Activated T-cell treated with anti-CD3 and anti-CD28 coated beads, Interleukin-2, amount 50 U/mL, for 4 hours (primary cell): ENCODE data around the gene TRUB1. TPM values are rescaled to one million over a fixed set of nuclear protein-coding genes. Genes with fewer than 3 reads are reported as not detected.
A peak's percentile ranks its signal among the peaks of the same experiment; 100 is the strongest.
"Not testable (repeated sequence)": the region's sequence is repeated elsewhere in the genome, so short reads cannot be mapped to it uniquely, and the experiment has no call there.

Experiments used
- ATAC-seq, 2 donors: fragments of 200-7000 bp; cut with Tn5 transposase; one replicate each; pipeline ENCODE4 v1.10.0; 2021
- DNase-seq: peaks from one replicate; pipeline ENCODE4 v3.0.0-alpha.2; 2020
- H3K27me3 Mint-ChIP-seq: one replicate; pipeline ENCODE4 v1.8.0; 2021; ENCODE audit warnings: low read depth, mixed read lengths
- H3K36me3 Mint-ChIP-seq: one replicate; pipeline ENCODE4 v1.8.0; 2022; ENCODE audit warnings: mixed read lengths; ENCODE audit not compliant: insufficient read depth
- H3K4me1 Mint-ChIP-seq: one replicate; pipeline ENCODE4 v1.8.0; 2021; ENCODE audit warnings: low read depth, mixed read lengths
- H3K4me3 Mint-ChIP-seq: one replicate; pipeline ENCODE4 v1.8.0; 2021; ENCODE audit warnings: mild to moderate bottlenecking, moderate library complexity, mixed read lengths
- H3K9me3 Mint-ChIP-seq: one replicate; pipeline ENCODE4 v1.8.0; 2021; ENCODE audit warnings: mixed read lengths
- total RNA-seq, 3 donors: library from RNA; stranded (reverse); gene quantifications; one replicate each; pipeline ENCODE4 v1.2.1, GENCODE V29; 2021

The TRUB1 gene
- total RNA-seq, 3 donors from 2014 or later, result 20.3 to 26.9 (median 26.7) TPM

DNA sequence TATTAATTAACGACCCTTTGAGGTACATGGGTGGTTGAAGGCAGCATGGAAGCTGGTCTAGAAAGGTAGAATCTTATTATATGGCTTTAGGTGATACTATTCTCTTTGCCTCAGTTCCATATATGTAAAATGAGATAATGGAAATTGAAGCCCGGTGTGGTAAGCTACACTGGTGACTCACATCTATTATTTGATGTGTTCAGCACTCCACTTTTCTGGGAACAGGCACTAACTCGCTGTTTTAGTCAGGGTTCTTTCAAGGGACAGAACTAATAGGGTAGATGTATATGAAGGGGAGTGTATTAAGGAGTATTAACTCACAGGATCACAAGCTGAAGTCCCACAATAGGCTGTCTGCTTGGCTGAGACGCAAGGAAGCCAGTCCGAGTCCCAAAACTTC lies 4.4 kb upstream of the TRUB1 start:
- no peak for DNase-seq
- peaks cover 8% of the 10 kb centered on the region for H3K4me1 Mint-ChIP-seq
- no peaks in the 10 kb centered on the region for H3K36me3 Mint-ChIP-seq
- H3K9me3 Mint-ChIP-seq, result peaks cover 8% of the 10 kb centered on the region
- no peak overlapping the region for H3K4me3 Mint-ChIP-seq
- ATAC-seq, result no peak
- peaks cover 4% of the 10 kb centered on the region for H3K27me3 Mint-ChIP-seq

DNA sequence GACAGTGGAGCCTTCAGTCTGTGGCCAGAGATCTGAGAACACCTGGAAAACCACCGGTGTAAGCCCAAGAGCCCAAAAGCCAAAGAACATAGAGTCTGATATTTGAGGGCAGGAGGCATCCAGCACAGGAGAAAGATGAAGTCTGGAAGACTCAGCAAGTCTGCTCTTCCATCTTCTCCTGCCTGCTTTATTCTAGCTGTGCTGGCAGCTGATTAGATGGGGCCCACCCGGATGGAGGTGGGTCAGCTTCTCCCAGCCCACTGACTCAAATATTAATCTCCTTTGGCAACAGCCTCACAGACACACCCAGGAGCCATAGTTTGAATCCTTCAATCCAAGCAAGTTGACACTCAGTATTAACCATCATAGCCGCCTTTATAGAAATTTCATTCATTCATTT lies 4.0 kb upstream of the TRUB1 start:
- H3K4me3 Mint-ChIP-seq, DNase-seq, H3K36me3 Mint-ChIP-seq, ATAC-seq, H3K9me3 Mint-ChIP-seq, H3K4me1 Mint-ChIP-seq, H3K27me3 Mint-ChIP-seq: not testable (repeated sequence)

DNA sequence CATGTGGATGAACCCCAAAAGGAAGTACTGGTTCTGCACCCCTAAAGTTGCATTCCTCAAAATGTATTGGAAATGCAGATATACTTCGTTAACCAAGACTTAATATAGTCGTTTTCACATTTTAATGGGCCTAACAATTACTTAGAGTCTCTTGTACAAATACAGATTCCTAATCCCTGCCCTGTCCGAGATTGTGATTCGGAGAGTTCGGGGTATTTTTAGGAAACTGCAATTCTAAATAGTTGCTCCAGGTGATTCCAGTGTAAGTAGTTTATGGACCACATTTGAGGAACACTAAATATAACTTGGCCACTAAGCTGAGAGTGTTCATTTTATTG lies 830 bp downstream of the TRUB1 start:
- peak overlapping the region; percentile 97 for H3K4me3 Mint-ChIP-seq
- H3K9me3 Mint-ChIP-seq, result no peaks in the 10 kb centered on the region
- DNase-seq, result no peak
- H3K36me3 Mint-ChIP-seq, result peaks cover 18% of the 10 kb centered on the region
- peaks cover 33% of the 10 kb centered on the region for H3K4me1 Mint-ChIP-seq
- no peaks in the 10 kb centered on the region for H3K27me3 Mint-ChIP-seq
- ATAC-seq, result no peak

DNA sequence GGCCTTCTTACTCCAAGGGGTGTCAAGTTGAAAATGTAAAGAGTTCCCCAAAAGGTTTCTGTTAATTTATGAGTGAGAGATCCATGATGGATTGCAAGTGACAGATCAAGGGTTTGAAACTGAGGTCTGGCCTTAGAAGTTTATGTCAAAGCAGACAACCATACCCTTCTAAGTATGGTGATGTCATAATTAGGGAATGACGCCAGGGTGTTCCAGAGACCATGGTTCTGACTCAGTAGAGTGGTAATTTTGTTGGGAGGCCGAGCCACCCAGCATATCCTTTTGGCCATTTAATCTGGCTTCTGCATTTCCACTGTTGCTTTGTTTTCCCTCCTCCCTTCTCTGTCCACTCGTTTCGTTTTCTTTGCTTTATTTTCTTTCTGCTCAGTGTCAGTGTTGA lies 2.7 kb downstream of the TRUB1 start:
- no peaks in the 10 kb centered on the region for H3K9me3 Mint-ChIP-seq
- ATAC-seq (no peak), DNase-seq (no peak)
- H3K36me3 Mint-ChIP-seq, result peaks cover 26% of the 10 kb centered on the region
- peaks cover 34% of the 10 kb centered on the region for H3K4me1 Mint-ChIP-seq
- H3K4me3 Mint-ChIP-seq, result peak overlapping the region; percentile 9
- H3K27me3 Mint-ChIP-seq, result no peaks in the 10 kb centered on the region

DNA sequence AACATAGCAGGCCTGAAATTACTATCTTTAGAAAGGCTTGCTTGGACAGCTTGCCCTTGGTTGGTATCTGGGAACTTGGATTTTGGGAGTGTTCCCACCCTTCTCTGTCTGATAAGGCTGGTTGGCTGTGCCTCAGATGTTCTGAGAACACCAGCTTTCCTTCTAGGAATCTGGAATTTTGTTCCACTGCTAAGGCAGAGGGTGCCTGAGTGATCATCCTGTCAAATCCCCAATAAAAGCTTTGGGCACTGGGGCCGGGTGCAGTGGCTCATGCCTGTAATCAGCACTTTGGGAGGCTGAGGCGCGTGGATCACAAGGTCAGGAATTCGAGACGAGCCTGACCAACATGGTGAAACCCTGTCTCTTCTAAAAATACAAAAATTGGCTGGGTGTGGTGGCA lies 5.0 kb downstream of the TRUB1 start:
- H3K4me1 Mint-ChIP-seq, result peaks cover 30% of the 10 kb centered on the region
- H3K27me3 Mint-ChIP-seq, result no peaks in the 10 kb centered on the region
- ATAC-seq (no peak), DNase-seq (no peak)
- no peak overlapping the region for H3K4me3 Mint-ChIP-seq
- no peaks in the 10 kb centered on the region for H3K9me3 Mint-ChIP-seq
- H3K36me3 Mint-ChIP-seq, result peaks cover 30% of the 10 kb centered on the region

DNA sequence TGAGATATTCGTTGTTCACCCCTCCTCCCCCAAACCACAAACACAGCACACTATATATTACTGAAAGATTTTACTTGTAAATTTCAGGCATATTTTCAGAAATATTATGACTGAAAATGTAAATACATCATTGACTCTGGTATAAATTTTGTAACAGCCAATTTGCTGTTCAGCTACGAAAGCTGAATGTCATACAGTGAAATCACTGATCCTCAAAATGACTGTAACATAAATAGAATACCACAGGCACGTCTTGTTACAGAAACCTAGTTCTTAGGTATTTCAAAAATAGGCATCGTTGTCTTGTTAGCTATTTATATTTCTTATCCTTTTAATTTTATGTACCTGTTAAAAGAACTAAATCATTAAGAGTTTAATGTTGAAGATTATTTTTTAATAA lies 15.1 kb downstream of the TRUB1 start:
- Mint-ChIP-seq H3K4me3 (no peak overlapping the region), H3K9me3 (no peaks in the 10 kb centered on the region), H3K4me1 (peaks cover 35% of the 10 kb centered on the region), H3K27me3 (no peaks in the 10 kb centered on the region), H3K36me3 (peaks cover 41% of the 10 kb centered on the region)
- ATAC-seq (no peak), DNase-seq (no peak)

DNA sequence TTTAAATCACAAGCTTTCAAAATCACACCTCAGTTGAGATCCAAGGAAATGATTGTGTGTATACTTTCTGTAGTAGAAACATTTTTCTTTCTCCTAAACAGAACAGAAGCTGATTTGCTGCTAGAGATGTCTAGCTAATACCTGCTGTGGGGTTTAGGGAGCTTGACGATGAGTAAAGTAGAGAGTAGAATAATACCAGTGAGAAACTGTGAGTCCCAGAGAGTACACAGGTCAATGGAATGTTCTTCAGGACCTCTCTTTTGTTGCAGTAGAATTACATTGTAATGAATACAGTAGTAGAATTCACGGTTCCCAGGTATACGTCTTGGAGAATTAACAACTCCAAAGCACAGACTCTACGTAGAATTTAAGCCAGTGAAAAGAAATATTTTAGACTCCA lies 18.0 kb downstream of the TRUB1 start:
- DNase-seq, result no peak
- Mint-ChIP-seq H3K36me3 (peaks cover 31% of the 10 kb centered on the region), H3K4me3 (no peak overlapping the region), H3K27me3 (no peaks in the 10 kb centered on the region), H3K4me1 (peaks cover 17% of the 10 kb centered on the region), H3K9me3 (no peaks in the 10 kb centered on the region)
- no peak for ATAC-seq

DNA sequence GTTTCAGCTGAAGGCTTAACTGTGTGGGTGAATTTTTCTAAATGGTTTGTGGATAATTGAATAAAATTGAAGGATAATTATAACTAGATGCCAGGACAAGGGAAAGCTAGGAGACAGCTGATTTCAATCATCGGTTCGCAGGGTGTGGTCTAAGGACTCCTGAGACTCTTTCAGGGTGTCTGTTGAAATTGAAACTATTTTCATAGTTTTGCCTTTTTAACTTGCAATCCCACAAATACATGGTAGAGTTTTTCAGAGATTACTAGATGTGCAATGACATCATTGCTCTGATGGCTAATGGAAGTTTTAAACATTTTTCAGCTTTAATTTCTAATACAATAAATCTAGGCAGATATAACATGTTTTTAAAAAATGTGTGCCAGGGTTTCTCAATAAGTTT lies 18.5 kb downstream of the TRUB1 start:
- no peak for DNase-seq
- Mint-ChIP-seq H3K27me3 (no peaks in the 10 kb centered on the region), H3K36me3 (peaks cover 34% of the 10 kb centered on the region), H3K4me3 (no peak overlapping the region), H3K9me3 (no peaks in the 10 kb centered on the region), H3K4me1 (peaks cover 17% of the 10 kb centered on the region)
- no peak for ATAC-seq

DNA sequence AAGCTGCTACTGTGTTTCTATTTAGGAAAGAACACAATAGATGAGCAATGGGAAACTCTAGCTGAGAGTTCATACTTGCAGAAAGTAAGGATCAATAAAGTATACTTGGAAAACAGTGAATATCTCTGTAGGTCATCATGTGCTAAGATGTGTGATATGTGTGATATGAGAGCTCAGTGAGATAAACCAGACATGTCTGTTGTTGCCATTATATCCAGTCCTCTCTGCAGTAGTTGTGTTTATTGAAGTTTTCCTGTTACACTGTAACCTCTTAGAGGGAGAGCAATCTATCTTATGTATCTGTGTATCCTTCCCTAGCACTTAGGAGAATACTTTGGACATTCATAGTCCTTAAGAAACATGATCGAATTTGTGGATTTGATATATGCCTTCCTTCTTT lies 19.1 kb downstream of the TRUB1 start:
- DNase-seq, result no peak
- Mint-ChIP-seq H3K4me3 (no peak overlapping the region), H3K27me3 (no peaks in the 10 kb centered on the region), H3K9me3 (no peaks in the 10 kb centered on the region), H3K36me3 (peaks cover 33% of the 10 kb centered on the region), H3K4me1 (peaks cover 17% of the 10 kb centered on the region)
- no peak for ATAC-seq

DNA sequence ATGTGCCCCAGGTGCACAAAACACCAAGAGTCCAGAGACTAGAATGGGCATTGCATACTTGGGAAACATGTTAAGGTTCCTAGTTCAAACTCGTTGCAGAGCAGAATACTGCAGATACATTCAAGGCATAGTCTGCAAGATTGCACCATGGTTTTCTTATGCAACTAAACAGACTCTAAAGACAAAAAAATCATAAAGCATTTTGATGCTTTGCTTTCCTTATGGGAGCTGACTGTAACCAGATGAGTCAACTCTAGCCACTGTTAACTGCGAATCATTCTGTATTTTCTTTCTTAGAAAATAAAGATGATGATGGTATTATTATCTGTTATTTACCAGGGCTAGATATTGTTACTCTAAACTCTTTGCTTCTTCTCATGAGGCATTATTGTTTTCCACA lies 19.7 kb downstream of the TRUB1 start:
- Mint-ChIP-seq H3K36me3 (peaks cover 30% of the 10 kb centered on the region), H3K4me3 (no peak overlapping the region), H3K4me1 (peaks cover 17% of the 10 kb centered on the region), H3K9me3 (no peaks in the 10 kb centered on the region), H3K27me3 (no peaks in the 10 kb centered on the region)
- DNase-seq, result no peak
- ATAC-seq, result no peak

DNA sequence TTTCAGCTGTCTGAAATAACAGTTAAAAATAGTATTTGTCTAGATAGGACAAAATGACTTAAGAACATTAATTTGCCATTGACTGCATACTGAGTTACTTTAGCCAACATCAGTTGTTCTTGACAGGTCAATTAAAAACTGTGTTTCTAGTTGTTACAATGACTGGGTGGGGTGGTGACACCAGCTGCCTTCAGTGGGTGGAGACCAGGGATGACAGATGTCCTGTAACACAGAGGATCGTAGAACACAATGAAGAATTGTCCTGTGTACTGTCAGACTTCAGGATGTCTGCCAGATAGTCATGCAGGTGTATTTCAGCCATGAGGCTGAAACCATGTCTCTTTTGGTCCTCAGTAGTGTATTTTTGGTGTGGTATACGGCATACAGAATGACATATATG lies 24.4 kb downstream of the TRUB1 start:
- no peak for DNase-seq
- ATAC-seq, result no peak
- Mint-ChIP-seq H3K36me3 (peaks cover 26% of the 10 kb centered on the region), H3K27me3 (no peaks in the 10 kb centered on the region), H3K4me1 (peaks cover 17% of the 10 kb centered on the region), H3K4me3 (no peak overlapping the region), H3K9me3 (no peaks in the 10 kb centered on the region)

DNA sequence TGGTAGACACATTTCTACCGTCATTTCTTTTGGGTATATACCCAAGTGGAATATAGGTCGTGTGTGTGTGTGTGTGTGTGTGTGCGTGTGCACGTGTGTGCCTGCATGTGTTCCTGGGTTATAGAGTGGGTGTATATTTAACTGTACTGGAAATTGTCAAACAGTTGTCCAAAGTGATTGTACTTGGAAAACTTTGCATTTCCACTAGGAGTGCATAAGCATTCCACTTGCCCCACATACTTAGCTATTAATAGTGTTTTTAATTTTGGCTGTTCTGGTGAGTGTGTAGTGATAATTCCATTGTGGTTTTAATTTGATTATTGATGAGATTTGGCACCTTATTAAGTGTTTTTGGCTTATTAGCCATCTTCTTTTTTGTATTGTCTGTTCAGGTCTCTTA lies 25.9 kb downstream of the TRUB1 start:
- peaks cover 30% of the 10 kb centered on the region for H3K36me3 Mint-ChIP-seq

DNA sequence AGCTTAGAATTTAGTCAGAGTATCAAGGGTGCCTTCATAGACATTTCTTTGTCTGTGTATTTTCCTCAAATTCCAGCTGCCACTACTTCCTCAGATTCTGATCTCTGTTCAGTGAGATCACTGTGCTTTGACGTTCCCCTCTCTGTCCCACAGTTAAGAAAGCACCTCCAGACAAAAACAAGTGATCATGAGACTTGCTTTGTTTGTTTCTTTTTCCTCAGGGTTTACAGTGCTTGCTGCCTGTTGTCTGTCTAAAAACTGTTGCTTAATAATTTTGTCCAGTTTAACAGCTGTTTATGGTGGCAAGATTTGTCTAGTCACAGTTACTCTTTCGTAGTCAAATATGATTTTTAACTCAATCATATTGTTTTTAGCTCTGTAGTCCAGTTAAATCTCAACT lies 29.1 kb downstream of the TRUB1 start:
- peaks cover 32% of the 10 kb centered on the region for H3K4me1 Mint-ChIP-seq
- no peak overlapping the region for H3K4me3 Mint-ChIP-seq
- no peaks in the 10 kb centered on the region for H3K9me3 Mint-ChIP-seq
- ATAC-seq (no peak), DNase-seq (no peak)
- no peaks in the 10 kb centered on the region for H3K27me3 Mint-ChIP-seq
- H3K36me3 Mint-ChIP-seq, result peaks cover 16% of the 10 kb centered on the region

More for the DNA sequence above, 25.9 kb downstream of the TRUB1 start:
- Mint-ChIP-seq H3K9me3 (no peaks in the 10 kb centered on the region), H3K4me1 (peaks cover 22% of the 10 kb centered on the region), H3K4me3 (no peak overlapping the region), H3K27me3 (no peaks in the 10 kb centered on the region)
- ATAC-seq (no peak), DNase-seq (no peak)

DNA sequence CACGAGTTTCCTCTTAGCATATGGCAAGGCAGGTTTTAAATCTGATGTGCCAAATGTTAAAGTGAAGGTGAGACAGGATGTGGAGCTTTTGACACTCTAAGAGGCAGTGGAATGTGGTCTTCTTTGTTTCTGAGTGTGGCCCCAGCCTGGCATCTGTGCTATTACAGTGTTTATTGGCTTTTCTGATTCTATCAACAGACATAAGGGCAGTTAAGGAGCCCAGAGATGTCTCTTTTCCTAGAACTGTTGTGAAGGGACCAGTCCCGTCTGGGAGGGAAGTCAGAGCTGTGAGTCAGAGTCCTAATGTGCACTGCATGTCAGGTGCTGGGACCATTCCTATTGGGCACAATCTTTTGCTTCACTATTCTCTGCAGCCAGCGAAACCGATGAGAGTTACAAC lies 32.5 kb downstream of the TRUB1 start:
- no peak for DNase-seq

DNA sequence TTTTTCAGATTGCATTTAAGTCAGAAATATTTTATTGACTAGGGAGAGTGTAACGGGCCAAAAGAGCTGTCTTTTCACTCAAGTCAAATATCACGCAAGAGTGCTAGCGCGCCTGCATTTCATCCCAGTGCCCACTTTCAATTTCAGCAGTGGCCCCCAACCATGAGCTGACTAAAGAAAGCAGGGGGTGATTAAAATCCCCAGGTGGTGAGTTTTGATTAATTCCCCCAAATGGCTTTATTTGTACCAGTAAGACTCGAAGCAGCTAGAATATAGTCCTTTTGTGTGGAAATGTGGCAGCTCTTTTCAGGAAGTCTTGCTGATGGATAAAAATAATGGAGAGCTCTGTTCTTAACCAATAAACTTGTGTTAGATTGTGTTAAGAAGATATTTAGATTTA lies 35.3 kb downstream of the TRUB1 start:
- no peak overlapping the region for H3K4me3 Mint-ChIP-seq
- no peaks in the 10 kb centered on the region for H3K27me3 Mint-ChIP-seq
- DNase-seq (no peak), ATAC-seq (no peak)
- peaks cover 18% of the 10 kb centered on the region for H3K36me3 Mint-ChIP-seq
- H3K9me3 Mint-ChIP-seq, result no peaks in the 10 kb centered on the region
- H3K4me1 Mint-ChIP-seq, result peaks cover 11% of the 10 kb centered on the region

More for the DNA sequence above, 32.5 kb downstream of the TRUB1 start:
- no peaks in the 10 kb centered on the region for H3K9me3 Mint-ChIP-seq
- peaks cover 24% of the 10 kb centered on the region for H3K4me1 Mint-ChIP-seq
- peaks cover 21% of the 10 kb centered on the region for H3K36me3 Mint-ChIP-seq
- H3K4me3 Mint-ChIP-seq, result no peak overlapping the region
- no peaks in the 10 kb centered on the region for H3K27me3 Mint-ChIP-seq
- ATAC-seq, result no peak

DNA sequence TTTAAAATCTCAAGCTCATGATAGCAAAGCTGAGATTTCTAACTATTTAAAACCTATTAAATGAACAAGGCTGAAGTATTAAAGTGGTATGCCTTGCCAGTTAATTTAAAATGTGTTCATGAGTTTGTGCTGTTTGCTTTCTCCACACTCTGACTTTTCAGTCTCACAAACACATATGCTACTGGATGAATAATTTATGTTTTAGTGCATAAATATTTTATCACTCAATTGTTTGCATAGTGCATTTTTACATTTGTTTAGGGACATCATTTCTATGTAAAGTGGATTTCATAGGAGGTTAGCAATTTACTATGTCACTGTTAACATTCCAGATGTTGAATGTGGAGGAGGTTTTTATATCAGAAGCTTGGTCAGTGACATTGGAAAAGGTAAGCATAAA lies 36.0 kb downstream of the TRUB1 start:
- H3K4me3 Mint-ChIP-seq, result no peak overlapping the region
- ATAC-seq, result no peak
- H3K36me3 Mint-ChIP-seq, result peaks cover 20% of the 10 kb centered on the region
- no peaks in the 10 kb centered on the region for H3K27me3 Mint-ChIP-seq
- peaks cover 9% of the 10 kb centered on the region for H3K4me1 Mint-ChIP-seq
- no peaks in the 10 kb centered on the region for H3K9me3 Mint-ChIP-seq
- DNase-seq, result no peak
